Measurements from ENCODE around the gene DIO1.

DIO1 gene

GRCh38 chr1:53891018-53891417, 3.0 kb upstream of the DIO1 start:
- Histone ChIP-seq H3K4me2 (ENCODE audit: low read length) (no peak overlapping the region), H3K79me2 (ENCODE audit: insufficient read depth, low read length) (no peaks in the 10 kb centered on the region), H3K9me3 (ENCODE audit: low read length) (no peaks in the 10 kb centered on the region), H2AFZ (ENCODE audit: low read length) (no peak overlapping the region), H3K9ac (ENCODE audit: low read length) (no peak overlapping the region), H3K27me3 (ENCODE audit: insufficient read depth, low read length) (no peaks in the 10 kb centered on the region), H3F3A (ENCODE audit: insufficient read depth, low read length) (no peaks in the 10 kb centered on the region), H3K36me3 (ENCODE audit: insufficient read depth, low read length) (peaks cover 10% of the 10 kb centered on the region; the same call in 1 of the 2 replicates), H3K4me1 (ENCODE audit: insufficient read depth, low read length, severe bottlenecking) (peaks cover 25% of the 10 kb centered on the region), H3K4me3 (ENCODE audit: low read depth, low read length, poor library complexity, severe bottlenecking) (no peak overlapping the region), H4K20me1 (ENCODE audit: insufficient read depth, low read length) (no peaks in the 10 kb centered on the region), H3K9me2 (ENCODE audit: low read depth, low read length) (no peaks in the 10 kb centered on the region), H3K27ac (ENCODE audit: low read depth, low read length, poor library complexity, severe bottlenecking) (no peak overlapping the region)
- TF ChIP-seq CTCF (IDR thresholded peaks at IDR 0.05; ENCODE audit: low read length), result no peak
- no peak for TF ChIP-seq EZH2 (IDR thresholded peaks at IDR 0.05; ENCODE audit: borderline replicate concordance, low read length)

- H3F3A ChIP-seq (ENCODE audit: insufficient read depth, low read length), result no peaks in the 10 kb centered on the region
- no peak overlapping the region for H3K9ac ChIP-seq (ENCODE audit: low read length)
- H3K27ac ChIP-seq (ENCODE audit: low read depth, low read length, poor library complexity, severe bottlenecking), result no peak overlapping the region
- no peak for TF ChIP-seq CTCF (IDR thresholded peaks at IDR 0.05; ENCODE audit: low read length)
- TF ChIP-seq EZH2 (IDR thresholded peaks at IDR 0.05; ENCODE audit: borderline replicate concordance, low read length), result no peak
- peaks cover 7% of the 10 kb centered on the region; the same call in 1 of the 2 replicates for H3K36me3 ChIP-seq (ENCODE audit: insufficient read depth, low read length)
- no peak overlapping the region for H3K4me3 ChIP-seq (ENCODE audit: low read depth, low read length, poor library complexity, severe bottlenecking)
- no peaks in the 10 kb centered on the region for H4K20me1 ChIP-seq (ENCODE audit: insufficient read depth, low read length)
- no peak overlapping the region for H3K4me2 ChIP-seq (ENCODE audit: low read length)
- no peaks in the 10 kb centered on the region for H3K9me3 ChIP-seq (ENCODE audit: low read length)
- peaks cover 25% of the 10 kb centered on the region for H3K4me1 ChIP-seq (ENCODE audit: insufficient read depth, low read length, severe bottlenecking)
- H3K27me3 ChIP-seq (ENCODE audit: insufficient read depth, low read length), result no peaks in the 10 kb centered on the region
- H2AFZ ChIP-seq (ENCODE audit: low read length), result no peak overlapping the region
- H3K79me2 ChIP-seq (ENCODE audit: insufficient read depth, low read length), result no peaks in the 10 kb centered on the region
- H3K9me2 ChIP-seq (ENCODE audit: low read depth, low read length), result no peaks in the 10 kb centered on the region
Observed at GRCh38 chr1:53891678-53892077, 2.3 kb upstream of the DIO1 start.

- Histone ChIP-seq H3K9me3 (ENCODE audit: low read length) (no peaks in the 10 kb centered on the region), H3K4me1 (ENCODE audit: insufficient read depth, low read length, severe bottlenecking) (peaks cover 25% of the 10 kb centered on the region), H3K9ac (ENCODE audit: low read length) (no peak overlapping the region), H3K27me3 (ENCODE audit: insufficient read depth, low read length) (no peaks in the 10 kb centered on the region), H3K36me3 (ENCODE audit: insufficient read depth, low read length) (peaks cover 6% of the 10 kb centered on the region; the same call in 1 of the 2 replicates), H3K4me2 (ENCODE audit: low read length) (no peak overlapping the region), H3K4me3 (ENCODE audit: low read depth, low read length, poor library complexity, severe bottlenecking) (no peak overlapping the region), H3K9me2 (ENCODE audit: low read depth, low read length) (no peaks in the 10 kb centered on the region), H3F3A (ENCODE audit: insufficient read depth, low read length) (no peaks in the 10 kb centered on the region), H3K27ac (ENCODE audit: low read depth, low read length, poor library complexity, severe bottlenecking) (no peak overlapping the region), H4K20me1 (ENCODE audit: insufficient read depth, low read length) (no peaks in the 10 kb centered on the region), H2AFZ (ENCODE audit: low read length) (no peak overlapping the region), H3K79me2 (ENCODE audit: insufficient read depth, low read length) (no peaks in the 10 kb centered on the region)
- TF ChIP-seq CTCF (IDR thresholded peaks at IDR 0.05; ENCODE audit: low read length), result no peak
- TF ChIP-seq EZH2 (IDR thresholded peaks at IDR 0.05; ENCODE audit: borderline replicate concordance, low read length), result no peak
Observed at GRCh38 chr1:53892911-53893310, 1.1 kb upstream of the DIO1 start.

Data from OCI-LY1 (cell line).